SK-N-SH (cell line): ENCODE data around the gene ARHGAP26.

ENCODE experiments used
- CHD2 ChIP-seq: fragments of 150-350 bp; IDR thresholded peaks from 2 replicates; pipeline ENCODE4 v1.6.1; 2018; ENCODE audit warnings: low read length; ENCODE audit not compliant: partially characterized antibody
- JUND ChIP-seq: IDR thresholded peaks from 2 replicates; pipeline ENCODE4 v1.4.0; 2012
- TAF1 ChIP-seq: IDR thresholded peaks from 2 replicates; pipeline ENCODE4 v1.6.1; 2012; ENCODE audit warnings: low read depth, mild to moderate bottlenecking, low read length, moderate library complexity, borderline replicate concordance
- TF ChIP-seq, protein P1 (sequence below): fragments of 200-600 bp; sonication (generic); IDR thresholded peaks from 2 replicates; pipeline ENCODE4 v1.6.1; 2017; ENCODE audit warnings: antibody characterized with exemption, mild to moderate bottlenecking, moderate library complexity
- TF ChIP-seq, protein P2 (sequence below): IDR thresholded peaks from 2 replicates; pipeline ENCODE4 v1.4.0; 2012; ENCODE audit warnings: low read depth
- TF ChIP-seq, protein P3 (sequence below): IDR thresholded peaks from 2 replicates; pipeline ENCODE4 v1.4.0; 2012; ENCODE audit warnings: low read depth, borderline replicate concordance

GRCh38 chr5:143147902-143148301 lies 377.7 kb downstream of the ARHGAP26 start:
- TF ChIP-seq, protein P1, sequence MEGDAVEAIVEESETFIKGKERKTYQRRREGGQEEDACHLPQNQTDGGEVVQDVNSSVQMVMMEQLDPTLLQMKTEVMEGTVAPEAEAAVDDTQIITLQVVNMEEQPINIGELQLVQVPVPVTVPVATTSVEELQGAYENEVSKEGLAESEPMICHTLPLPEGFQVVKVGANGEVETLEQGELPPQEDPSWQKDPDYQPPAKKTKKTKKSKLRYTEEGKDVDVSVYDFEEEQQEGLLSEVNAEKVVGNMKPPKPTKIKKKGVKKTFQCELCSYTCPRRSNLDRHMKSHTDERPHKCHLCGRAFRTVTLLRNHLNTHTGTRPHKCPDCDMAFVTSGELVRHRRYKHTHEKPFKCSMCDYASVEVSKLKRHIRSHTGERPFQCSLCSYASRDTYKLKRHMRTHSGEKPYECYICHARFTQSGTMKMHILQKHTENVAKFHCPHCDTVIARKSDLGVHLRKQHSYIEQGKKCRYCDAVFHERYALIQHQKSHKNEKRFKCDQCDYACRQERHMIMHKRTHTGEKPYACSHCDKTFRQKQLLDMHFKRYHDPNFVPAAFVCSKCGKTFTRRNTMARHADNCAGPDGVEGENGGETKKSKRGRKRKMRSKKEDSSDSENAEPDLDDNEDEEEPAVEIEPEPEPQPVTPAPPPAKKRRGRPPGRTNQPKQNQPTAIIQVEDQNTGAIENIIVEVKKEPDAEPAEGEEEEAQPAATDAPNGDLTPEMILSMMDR = no peak
- TF ChIP-seq, protein P2, sequence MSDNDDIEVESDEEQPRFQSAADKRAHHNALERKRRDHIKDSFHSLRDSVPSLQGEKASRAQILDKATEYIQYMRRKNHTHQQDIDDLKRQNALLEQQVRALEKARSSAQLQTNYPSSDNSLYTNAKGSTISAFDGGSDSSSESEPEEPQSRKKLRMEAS = no peak
- TF ChIP-seq TAF1 (no peak), JUND (no peak), CHD2 (no peak)
- TF ChIP-seq, protein P3, sequence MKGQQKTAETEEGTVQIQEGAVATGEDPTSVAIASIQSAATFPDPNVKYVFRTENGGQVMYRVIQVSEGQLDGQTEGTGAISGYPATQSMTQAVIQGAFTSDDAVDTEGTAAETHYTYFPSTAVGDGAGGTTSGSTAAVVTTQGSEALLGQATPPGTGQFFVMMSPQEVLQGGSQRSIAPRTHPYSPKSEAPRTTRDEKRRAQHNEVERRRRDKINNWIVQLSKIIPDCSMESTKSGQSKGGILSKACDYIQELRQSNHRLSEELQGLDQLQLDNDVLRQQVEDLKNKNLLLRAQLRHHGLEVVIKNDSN = no peak
